Natural killer cell (primary cell): ENCODE data around the gene EIF3A. TPM values are rescaled to one million over a fixed set of nuclear protein-coding genes. Genes with fewer than 3 reads are reported as not detected.

Experiments used
- ATAC-seq, 3 donors: fragments of 150-1000 bp in 2 of 3; fragments of 200-7000 bp in 1 of 3; cut with Tn5 transposase; 1 replicate in 1 of 3; 2 replicates in 2 of 3; pipeline ENCODE4 v1.10.0; 2021; ENCODE audit warnings: mild to moderate bottlenecking in 2 of 3, moderate library complexity in 2 of 3
- DNase-seq, 2 donors: peaks; one replicate each; pipeline versions ENCODE4 v3.0.0 to v3.0.0-alpha.2; 2013 to 2021; ENCODE audit warnings: mixed read lengths in 1 of 2
- H3K27ac ChIP-seq: one replicate; pipeline ENCODE4 v1.5.1; 2013; ENCODE audit warnings: mild to moderate bottlenecking, low read length
- H3K27me3 ChIP-seq: one replicate; pipeline ENCODE4 v1.6.1; 2013; ENCODE audit warnings: low read length; ENCODE audit not compliant: control insufficient read depth, insufficient read depth
- H3K36me3 ChIP-seq: one replicate; pipeline ENCODE4 v1.6.1; 2013; ENCODE audit warnings: low read length; ENCODE audit not compliant: control insufficient read depth, insufficient read depth
- H3K4me1 ChIP-seq: one replicate; pipeline ENCODE4 v1.6.1; 2013; ENCODE audit warnings: low read length; ENCODE audit not compliant: control insufficient read depth, insufficient read depth
- H3K4me3 ChIP-seq: one replicate; pipeline ENCODE4 v1.5.1; 2013; ENCODE audit warnings: low read length
- H3K9me3 ChIP-seq: one replicate; pipeline ENCODE4 v1.6.1; 2013; ENCODE audit warnings: low read length; ENCODE audit not compliant: control insufficient read depth, insufficient read depth
- H3K27ac Mint-ChIP-seq, 2 donors: one replicate each; pipeline ENCODE4 v1.8.0; 2022; ENCODE audit warnings: mild to moderate bottlenecking in 2 of 2, mixed read lengths in 2 of 2, moderate library complexity in 1 of 2
- H3K27me3 Mint-ChIP-seq, 2 donors: one replicate each; pipeline ENCODE4 v1.8.0; 2022; ENCODE audit warnings: low read depth in 2 of 2, mixed read lengths in 2 of 2
- H3K36me3 Mint-ChIP-seq: one replicate; pipeline ENCODE4 v1.8.0; 2022; ENCODE audit warnings: mixed read lengths
- H3K4me1 Mint-ChIP-seq, 2 donors: one replicate each; pipeline ENCODE4 v1.8.0; 2022; ENCODE audit warnings: mixed read lengths in 2 of 2
- H3K4me3 Mint-ChIP-seq: one replicate; pipeline ENCODE4 v1.8.0; 2022; ENCODE audit warnings: mild to moderate bottlenecking, moderate library complexity, mixed read lengths
- H3K9me3 Mint-ChIP-seq, 2 donors: one replicate each; pipeline ENCODE4 v1.8.0; 2022; ENCODE audit warnings: mixed read lengths in 2 of 2
- CTCF ChIP-seq: fragments of 200-600 bp; IDR thresholded peaks from one replicate; pipeline ENCODE4 v1.8.0; 2022; ENCODE audit warnings: antibody characterized with exemption
- WGBS: methylation state at CpG from one replicate; pipeline ENCODE4 v1.1.7; 2013; ENCODE audit warnings: missing lambda C conversion rate; ENCODE audit not compliant: insufficient coverage; 5-methylcytosine and 5-hydroxymethylcytosine counted together
- intact Hi-C: fragments of 100-400 bp; cut with micrococcal nuclease; formaldehyde crosslinking; loops from one replicate; pipeline ENCODE4 v1.14.2; 2022
- total RNA-seq, 4 donors: library from RNA; stranded (reverse); fragments of 120-200 nt in 1 of 4; gene quantifications; one replicate each; pipeline versions ENCODE4 v1.2.3 to v1.2.4, GENCODE V29; 2013 to 2022

The EIF3A gene
- total RNA-seq, 3 donors from 2014 or later (not counting 1 experiment from before 2014, with no cell fraction given): 102 to 115 (median 110) TPM

GRCh38 chr10:119006451-119007210 lies 74.0 kb downstream of the EIF3A start:
- Histone ChIP-seq H3K36me3 (no peaks in the 10 kb centered on the region), H3K4me1 (no peaks in the 10 kb centered on the region), H3K27ac (no peak overlapping the region), H3K27me3 (peaks cover 2% of the 10 kb centered on the region), H3K9me3 (no peaks in the 10 kb centered on the region), H3K4me3 (no peak overlapping the region)
- Mint-ChIP-seq H3K27me3 (peaks cover 15 to 19% of the 10 kb centered on the region in 2 donors), H3K27ac (no peak overlapping the region), H3K9me3 (no peaks in the 10 kb centered on the region), H3K36me3 (no peaks in the 10 kb centered on the region), H3K4me1 (no peaks in the 10 kb centered on the region), H3K4me3 (no peak overlapping the region)
- ATAC-seq (no peak), DNase-seq (no peak)
- WGBS: 67% methylated on average over 8 of the region's 9 CpGs
- TF ChIP-seq CTCF: no peak
- intact Hi-C loops: no loop called here

GRCh38 chr10:119005362-119006043 lies 75.1 kb downstream of the EIF3A start:
- no peaks in the 10 kb centered on the region for H3K9me3 Mint-ChIP-seq
- no peak for TF ChIP-seq CTCF
- no peaks in the 10 kb centered on the region for H3K4me1 Mint-ChIP-seq
- no peak for DNase-seq
- no peak overlapping the region for H3K27ac Mint-ChIP-seq
- peaks cover 2% of the 10 kb centered on the region for H3K27me3 ChIP-seq
- H3K27ac ChIP-seq: no peak overlapping the region
- no peak overlapping the region for H3K4me3 Mint-ChIP-seq
- H3K4me3 ChIP-seq: no peak overlapping the region
- no peaks in the 10 kb centered on the region for H3K36me3 Mint-ChIP-seq
- peaks cover 15 to 17% of the 10 kb centered on the region in 2 donors for H3K27me3 Mint-ChIP-seq
- H3K4me1 ChIP-seq: no peaks in the 10 kb centered on the region
- intact Hi-C loops: no loop called here
- no peaks in the 10 kb centered on the region for H3K9me3 ChIP-seq
- H3K36me3 ChIP-seq: no peaks in the 10 kb centered on the region
- 87% methylated on average over 8 of the region's 9 CpGs for WGBS
- no peak for ATAC-seq

- H3K9me3 ChIP-seq: no peaks in the 10 kb centered on the region
- ATAC-seq: no peak
- DNase-seq: no peak
- no peaks in the 10 kb centered on the region for H3K9me3 Mint-ChIP-seq
- H3K27me3 Mint-ChIP-seq: peaks cover 10 to 12% of the 10 kb centered on the region in 2 donors
- no peaks in the 10 kb centered on the region for H3K36me3 ChIP-seq
- no peaks in the 10 kb centered on the region for H3K36me3 Mint-ChIP-seq
- H3K27me3 ChIP-seq: peaks cover 2% of the 10 kb centered on the region
- no peak overlapping the region for H3K27ac ChIP-seq
- WGBS: 74% methylated on average over 7 of the region's 7 CpGs
- H3K27ac Mint-ChIP-seq: no peak overlapping the region
- H3K4me3 ChIP-seq: no peak overlapping the region
- no peak for TF ChIP-seq CTCF
- intact Hi-C loops: no loop called here
- no peaks in the 10 kb centered on the region for H3K4me1 ChIP-seq
- H3K4me3 Mint-ChIP-seq: no peak overlapping the region
- H3K4me1 Mint-ChIP-seq: no peaks in the 10 kb centered on the region
Observed at GRCh38 chr10:119003572-119004289, 76.9 kb downstream of the EIF3A start.
